Effector memory CD4-positive, alpha-beta T cell (primary cell): ENCODE results near the gene WDFY4.

Source experiments
- DNase-seq, 3 donors: peaks; one replicate each; pipeline ENCODE4 v3.0.0-alpha.2; 2020
- H3K27ac ChIP-seq: 2 replicates; pipeline ENCODE4 v1.7.0; 2013; ENCODE audit warnings: mild to moderate bottlenecking, low read length, moderate library complexity; ENCODE audit not compliant: insufficient read depth, poor library complexity, severe bottlenecking
- H3K27me3 ChIP-seq: replicated peaks from 2 replicates; pipeline ENCODE4 v1.7.0; 2013; ENCODE audit warnings: mild to moderate bottlenecking, low read length; ENCODE audit not compliant: insufficient read depth, control insufficient read depth, poor library complexity, severe bottlenecking
- H3K36me3 ChIP-seq: 2 replicates; pipeline ENCODE4 v1.7.0; 2013; ENCODE audit warnings: mild to moderate bottlenecking, low read length, moderate library complexity; ENCODE audit not compliant: control insufficient read depth, insufficient read depth
- H3K4me1 ChIP-seq: 2 replicates; pipeline ENCODE4 v1.7.0; 2013; ENCODE audit warnings: low read length, mild to moderate bottlenecking; ENCODE audit not compliant: control insufficient read depth, insufficient read depth, poor library complexity, severe bottlenecking
- H3K4me3 ChIP-seq: 2 replicates; pipeline ENCODE4 v1.7.0; 2013; ENCODE audit warnings: low read length, low read depth, mild to moderate bottlenecking; ENCODE audit not compliant: insufficient read depth, poor library complexity, severe bottlenecking
- H3K9me3 ChIP-seq: 2 replicates; pipeline ENCODE4 v1.7.0; 2013; ENCODE audit warnings: mild to moderate bottlenecking, low read length, moderate library complexity; ENCODE audit not compliant: control insufficient read depth

Gene WDFY4

GRCh38 chr10:48685731-48686130 lies 1.1 kb downstream of the WDFY4 start:
- H3K27ac ChIP-seq, result no peak overlapping the region
- H3K4me3 ChIP-seq, result no peak overlapping the region
- no peaks in the 10 kb centered on the region for H3K36me3 ChIP-seq
- DNase-seq, result no peak
- no peaks in the 10 kb centered on the region for H3K9me3 ChIP-seq
- H3K4me1 ChIP-seq, result no peaks in the 10 kb centered on the region
- no peaks in the 10 kb centered on the region for H3K27me3 ChIP-seq

GRCh38 chr10:48690791-48691660 lies 6.4 kb downstream of the WDFY4 start:
- Histone ChIP-seq H3K9me3 (no peaks in the 10 kb centered on the region), H3K4me1 (no peaks in the 10 kb centered on the region), H3K36me3 (no peaks in the 10 kb centered on the region), H3K27ac (no peak overlapping the region), H3K4me3 (no peak overlapping the region), H3K27me3 (no peaks in the 10 kb centered on the region)
- DNase-seq, result no peak

GRCh38 chr10:48691812-48692528 lies 7.3 kb downstream of the WDFY4 start:
- DNase-seq, result no peak
- Histone ChIP-seq H3K4me1 (no peaks in the 10 kb centered on the region), H3K9me3 (no peaks in the 10 kb centered on the region), H3K27ac (no peak overlapping the region), H3K4me3 (no peak overlapping the region), H3K36me3 (no peaks in the 10 kb centered on the region), H3K27me3 (no peaks in the 10 kb centered on the region)

- no peak overlapping the region for H3K27ac ChIP-seq
- no peak overlapping the region for H3K4me3 ChIP-seq
- H3K9me3 ChIP-seq, result no peaks in the 10 kb centered on the region
- no peak for DNase-seq
- no peaks in the 10 kb centered on the region for H3K36me3 ChIP-seq
- no peaks in the 10 kb centered on the region for H3K27me3 ChIP-seq
- H3K4me1 ChIP-seq, result no peaks in the 10 kb centered on the region
These were observed 8.1 kb downstream of the WDFY4 start for GRCh38 chr10:48692748-48693147.

- no peak for DNase-seq
- no peaks in the 10 kb centered on the region for H3K4me1 ChIP-seq
- no peaks in the 10 kb centered on the region for H3K27me3 ChIP-seq
- no peaks in the 10 kb centered on the region for H3K36me3 ChIP-seq
- no peak overlapping the region for H3K27ac ChIP-seq
- H3K9me3 ChIP-seq, result no peaks in the 10 kb centered on the region
- no peak overlapping the region for H3K4me3 ChIP-seq
These were observed 8.5 kb downstream of the WDFY4 start for GRCh38 chr10:48693206-48693605.

- H3K9me3 ChIP-seq, result no peaks in the 10 kb centered on the region
- no peak overlapping the region for H3K27ac ChIP-seq
- DNase-seq, result no peak
- no peaks in the 10 kb centered on the region for H3K4me1 ChIP-seq
- H3K4me3 ChIP-seq, result no peak overlapping the region
- no peaks in the 10 kb centered on the region for H3K36me3 ChIP-seq
- no peaks in the 10 kb centered on the region for H3K27me3 ChIP-seq
These were observed 9.8 kb downstream of the WDFY4 start for GRCh38 chr10:48694371-48695030.

GRCh38 chr10:48695636-48696534 lies 11.2 kb downstream of the WDFY4 start:
- DNase-seq, result no peak
- no peak overlapping the region for H3K27ac ChIP-seq
- no peaks in the 10 kb centered on the region for H3K9me3 ChIP-seq
- no peaks in the 10 kb centered on the region for H3K4me1 ChIP-seq
- no peak overlapping the region for H3K4me3 ChIP-seq
- H3K27me3 ChIP-seq, result no peaks in the 10 kb centered on the region
- no peaks in the 10 kb centered on the region for H3K36me3 ChIP-seq

- H3K36me3 ChIP-seq, result no peaks in the 10 kb centered on the region
- no peak for DNase-seq
- no peak overlapping the region for H3K4me3 ChIP-seq
- no peak overlapping the region for H3K27ac ChIP-seq
- no peaks in the 10 kb centered on the region for H3K27me3 ChIP-seq
- H3K4me1 ChIP-seq, result no peaks in the 10 kb centered on the region
- no peaks in the 10 kb centered on the region for H3K9me3 ChIP-seq
These were observed 11.8 kb downstream of the WDFY4 start for GRCh38 chr10:48696535-48696873.

GRCh38 chr10:48697091-48697490 lies 12.4 kb downstream of the WDFY4 start:
- H3K27me3 ChIP-seq, result no peaks in the 10 kb centered on the region
- H3K27ac ChIP-seq, result no peak overlapping the region
- H3K4me3 ChIP-seq, result no peak overlapping the region
- H3K36me3 ChIP-seq, result no peaks in the 10 kb centered on the region
- no peak for DNase-seq
- no peaks in the 10 kb centered on the region for H3K9me3 ChIP-seq
- H3K4me1 ChIP-seq, result no peaks in the 10 kb centered on the region
